LNCAP (cell line): ENCODE results near the gene TRIM45.

ENCODE experiments used
- TF ChIP-seq, protein P1 (sequence below): fragments of 450-650 bp; IDR thresholded peaks from 2 replicates; pipeline ENCODE4 v1.5.1; 2017; ENCODE audit warnings: mild to moderate bottlenecking

TRIM45 gene

DNA sequence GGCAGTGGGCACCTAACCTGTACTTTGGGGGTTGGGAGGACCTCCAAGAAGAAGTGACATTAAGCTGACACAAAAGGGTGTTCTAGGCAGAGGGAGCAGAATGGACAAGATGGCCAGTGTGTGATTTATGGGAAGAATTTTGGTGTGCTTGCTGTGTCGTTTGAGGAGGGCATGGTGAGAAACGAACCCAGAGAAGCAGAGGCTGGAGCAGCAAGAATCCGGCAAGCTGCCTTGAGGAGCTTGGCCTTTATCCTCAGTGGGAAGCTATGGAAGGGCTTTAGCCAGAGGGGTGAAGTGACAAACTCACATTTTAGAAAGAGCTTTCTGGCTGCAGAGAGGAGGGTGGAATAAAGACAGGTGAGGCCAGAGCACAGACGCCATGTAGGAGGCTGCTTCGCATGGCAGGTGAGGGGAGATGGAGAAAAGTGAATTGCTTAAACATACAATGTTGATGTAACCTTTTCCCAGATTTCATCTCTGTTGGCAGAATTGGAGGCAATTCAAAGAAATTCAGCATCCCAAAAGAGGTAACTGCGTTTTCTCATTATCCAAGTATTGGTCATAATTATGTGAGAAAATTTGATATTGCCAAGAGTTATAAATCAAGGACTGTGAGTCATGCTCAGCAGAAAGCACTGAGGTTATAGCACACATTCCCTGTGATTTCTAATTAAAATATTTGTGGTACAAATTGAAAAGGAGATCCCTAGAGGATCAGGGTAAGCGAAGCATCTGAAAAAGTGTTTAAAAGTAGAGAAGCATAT is 26.5 kb downstream of the TRIM45 start:
- TF ChIP-seq, protein P1, sequence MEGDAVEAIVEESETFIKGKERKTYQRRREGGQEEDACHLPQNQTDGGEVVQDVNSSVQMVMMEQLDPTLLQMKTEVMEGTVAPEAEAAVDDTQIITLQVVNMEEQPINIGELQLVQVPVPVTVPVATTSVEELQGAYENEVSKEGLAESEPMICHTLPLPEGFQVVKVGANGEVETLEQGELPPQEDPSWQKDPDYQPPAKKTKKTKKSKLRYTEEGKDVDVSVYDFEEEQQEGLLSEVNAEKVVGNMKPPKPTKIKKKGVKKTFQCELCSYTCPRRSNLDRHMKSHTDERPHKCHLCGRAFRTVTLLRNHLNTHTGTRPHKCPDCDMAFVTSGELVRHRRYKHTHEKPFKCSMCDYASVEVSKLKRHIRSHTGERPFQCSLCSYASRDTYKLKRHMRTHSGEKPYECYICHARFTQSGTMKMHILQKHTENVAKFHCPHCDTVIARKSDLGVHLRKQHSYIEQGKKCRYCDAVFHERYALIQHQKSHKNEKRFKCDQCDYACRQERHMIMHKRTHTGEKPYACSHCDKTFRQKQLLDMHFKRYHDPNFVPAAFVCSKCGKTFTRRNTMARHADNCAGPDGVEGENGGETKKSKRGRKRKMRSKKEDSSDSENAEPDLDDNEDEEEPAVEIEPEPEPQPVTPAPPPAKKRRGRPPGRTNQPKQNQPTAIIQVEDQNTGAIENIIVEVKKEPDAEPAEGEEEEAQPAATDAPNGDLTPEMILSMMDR = no peak

DNA sequence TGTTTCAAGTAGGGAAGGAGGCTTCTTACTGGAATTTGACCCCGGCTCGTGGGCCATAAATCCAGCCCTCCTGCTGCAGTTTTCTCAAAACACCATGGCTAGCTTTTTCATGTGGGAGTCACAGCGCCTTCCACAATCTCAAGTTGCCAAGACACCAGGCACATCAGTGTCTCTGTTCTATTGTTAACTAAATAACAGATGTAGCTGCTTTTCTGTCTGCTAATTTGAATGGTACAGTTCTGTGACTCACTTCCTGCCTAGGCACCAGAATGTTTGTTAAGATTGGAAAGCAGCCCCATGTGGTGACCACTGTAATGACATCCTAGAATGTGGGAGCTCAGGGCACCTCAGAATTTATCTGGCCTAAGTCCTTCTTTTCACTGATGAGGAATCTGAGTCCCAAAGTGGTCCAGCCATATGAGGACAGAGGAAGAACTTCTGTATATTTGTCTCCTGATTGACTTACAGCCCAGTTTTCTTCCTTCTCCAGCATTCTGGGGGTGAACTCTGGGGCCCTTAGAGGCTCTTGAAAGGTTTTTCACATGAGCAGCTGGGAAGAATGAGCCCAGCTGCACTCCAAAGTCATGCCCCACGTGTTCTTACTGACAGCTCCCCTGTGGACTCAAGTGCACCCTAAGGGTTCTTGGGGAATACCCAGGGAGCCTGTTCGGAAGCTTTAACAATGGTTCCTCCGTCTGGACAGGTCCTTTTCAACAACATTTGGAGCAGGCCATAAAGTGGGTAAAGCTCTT is 27.5 kb downstream of the TRIM45 start:
- TF ChIP-seq, protein P1 = no peak

DNA sequence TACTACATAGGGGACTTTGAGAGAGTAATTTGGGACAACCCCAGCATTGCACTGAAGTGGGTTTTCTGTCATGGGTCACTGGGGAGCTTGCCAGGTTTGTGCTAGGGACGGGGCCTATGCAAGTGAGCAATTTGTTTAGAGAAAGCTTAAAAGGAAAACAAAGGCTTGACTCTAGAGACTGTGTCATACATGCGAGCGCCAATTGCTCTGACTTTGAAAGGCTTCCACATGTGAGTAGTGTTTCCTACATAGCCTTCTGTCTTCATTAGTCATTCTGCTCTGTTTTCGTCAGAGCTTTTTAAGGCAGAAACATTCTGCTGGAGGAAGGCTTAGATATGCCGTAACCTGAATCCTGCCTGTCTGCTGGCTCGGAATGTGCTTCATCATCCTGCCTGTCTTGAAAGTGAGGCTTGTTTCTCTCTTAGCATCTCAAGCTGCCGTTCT is 28.4 kb downstream of the TRIM45 start:
- TF ChIP-seq, protein P1 = no peak

DNA sequence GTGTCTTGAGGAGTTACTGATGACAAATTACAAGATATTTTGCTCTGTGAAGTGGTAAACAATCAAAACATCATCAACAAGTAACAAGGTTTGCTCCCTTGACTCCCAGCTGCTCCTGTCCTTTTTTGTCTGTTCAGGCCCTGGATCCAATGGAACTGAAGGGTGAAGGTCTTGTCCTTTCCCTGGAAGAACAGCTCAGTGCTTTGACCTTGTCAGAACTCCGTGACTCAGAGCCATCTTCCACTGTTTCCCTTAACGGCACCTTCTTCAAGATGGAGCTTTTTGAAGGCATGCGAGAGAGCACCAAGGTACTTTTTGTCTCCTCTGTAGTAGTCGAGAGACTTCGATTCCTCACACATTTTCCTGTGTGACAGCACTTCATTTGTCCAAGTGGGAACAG is 29.0 kb downstream of the TRIM45 start:
- TF ChIP-seq, protein P1 = no peak

DNA sequence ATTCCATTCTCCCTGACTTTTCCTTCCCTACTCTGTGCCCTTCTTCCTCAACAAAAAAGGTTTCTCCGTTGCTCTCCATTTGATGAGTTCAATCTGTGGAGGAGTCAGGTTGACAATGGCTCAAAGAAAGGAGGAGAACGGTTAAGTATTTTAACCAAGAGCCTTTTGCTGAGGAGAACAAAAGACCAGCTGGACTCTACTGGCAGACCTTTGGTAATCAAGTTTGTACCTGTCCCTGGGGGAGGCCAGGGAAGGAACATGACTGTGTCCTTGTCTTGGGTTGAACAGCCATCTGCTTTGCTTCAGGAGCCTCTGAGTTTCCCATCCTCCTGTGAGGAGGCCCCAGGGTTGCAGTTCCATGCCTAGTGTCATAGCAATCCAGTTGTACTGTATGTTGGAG is 31.6 kb downstream of the TRIM45 start:
- TF ChIP-seq, protein P1 = no peak

DNA sequence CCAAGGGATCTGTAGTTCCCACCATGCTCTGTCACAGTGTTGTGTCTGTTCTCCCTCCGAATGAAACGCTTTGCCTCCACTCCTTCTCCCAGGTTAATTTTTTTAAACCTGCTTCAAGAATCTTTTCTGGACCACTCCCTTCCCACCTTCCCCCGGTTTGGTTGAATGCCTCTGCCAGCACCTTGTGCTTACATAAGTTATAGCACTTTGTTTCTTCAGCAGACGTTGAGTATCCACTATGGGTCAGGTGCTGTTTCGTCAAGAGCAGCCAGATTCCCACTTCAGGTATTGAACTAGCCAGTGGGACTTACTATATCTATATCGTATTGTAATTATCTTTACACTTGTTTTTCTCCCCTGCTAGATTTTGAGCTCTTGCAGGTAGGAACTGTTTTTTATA is 33.9 kb downstream of the TRIM45 start:
- TF ChIP-seq, protein P1 = no peak

DNA sequence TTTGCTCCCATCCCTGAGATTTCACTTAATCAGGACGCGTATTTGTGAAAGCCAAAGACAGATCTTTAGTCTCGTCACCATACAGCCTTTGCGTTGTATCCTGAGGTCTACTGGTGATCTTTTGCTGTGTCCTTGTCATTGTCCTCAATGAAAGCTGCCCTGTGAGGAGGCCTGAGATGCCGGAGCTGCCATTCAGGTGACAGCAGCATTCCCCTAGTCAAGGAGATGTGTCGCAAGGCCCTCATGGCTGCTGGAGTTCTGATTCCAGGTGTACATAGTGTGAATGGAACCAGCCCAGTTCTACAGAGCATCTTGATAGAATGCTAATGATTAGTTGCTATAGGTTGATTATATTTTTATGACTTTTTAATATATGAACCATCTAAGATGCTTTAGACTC is 37.3 kb downstream of the TRIM45 start:
- TF ChIP-seq, protein P1 = no peak
